Fibroblast of lung (primary cell): ENCODE measurements around the gene SBF2.

Source experiments
- CTCF ChIP-seq, 2 donors: IDR thresholded peaks in 1 of 2; conservative IDR thresholded peaks in 1 of 2; 1 replicate in 1 of 2; 2 replicates in 1 of 2; pipeline ENCODE4 v1.5.1; 2011 to 2012; ENCODE audit warnings: low read length in 2 of 2, control low read depth in 1 of 2, inconsistent platforms in 1 of 2, low read depth in 1 of 2, mild to moderate bottlenecking in 1 of 2
- EZH2 ChIP-seq: IDR thresholded peaks from 2 replicates; pipeline ENCODE4 v1.5.1; 2012; ENCODE audit warnings: low read length, control low read depth, mild to moderate bottlenecking; ENCODE audit errors: missing control alignments

GRCh38 chr11:10109806-10110205 lies 184.2 kb downstream of the SBF2 start:
- TF ChIP-seq EZH2 (no peak), CTCF (conservative IDR thresholded peaks at IDR 0.05 in 1 of 2, IDR thresholded peaks at IDR 0.05 in 1 of 2; ENCODE audit: low read depth in 1 of 2, low read length in 2 of 2) (no peak)
